HCT116 (cell line): ENCODE measurements around the gene GPATCH8. TPM values are rescaled to one million over a fixed set of nuclear protein-coding genes. Genes with fewer than 3 reads are reported as not detected.
A peak's percentile ranks its signal among the peaks of the same experiment; 100 is the strongest.

Experiments used
- ATAC-seq: fragments of 200-7000 bp; cut with Tn5 transposase; 2 replicates; pipeline ENCODE4 v1.9.1; 2020; ENCODE audit warnings: mild to moderate bottlenecking, moderate library complexity
- BruUV-seq: library from RNA; stranded (reverse); fragments of 400-500 nt; replicated peaks from 2 replicates; lab custom pipeline; 2021; lab: Mats Ljungman, UMichigan
- CTCF ChIA-PET: fragments of 300-600 bp; sonication (Branson Sonifier 250); formaldehyde crosslinking; loops from one replicate; lab custom pipeline; 2021; ENCODE audit warnings: antibody characterized with exemption; lab: Charles Lee
- POLR2A ChIA-PET: fragments of 300-600, 350-600 bp; sonication (Branson Sonifier 250); formaldehyde crosslinking; loops from one replicate; lab custom pipeline; 2021; ENCODE audit warnings: antibody characterized with exemption; lab: Charles Lee
- RAD21 ChIA-PET, 2 experiments: fragments of 300-600 bp; sonication (Branson Sonifier 250); formaldehyde crosslinking; loops; one replicate each; lab custom pipeline; 2023; ENCODE audit warnings: low total read pairs in 2 of 2; ENCODE audit not compliant: uncharacterized antibody in 2 of 2, unreplicated experiment in 2 of 2, low non-redundant PET in 1 of 2; lab: Charles Lee
- DNase-seq: peaks from one replicate; pipeline ENCODE4 v3.0.0-alpha.2; 2010; ENCODE audit warnings: low read depth, low spot score
- H2AFZ ChIP-seq: fragments of 200-600 bp; shearing (Covaris generic), sonication (generic); 2 replicates; pipeline ENCODE4 v1.6.1; 2017; ENCODE audit warnings: low read depth, mixed run types, mixed read lengths, antibody characterized with exemption, low read length; ENCODE audit not compliant: poor library complexity, severe bottlenecking
- H3K27ac ChIP-seq: 2 replicates; pipeline ENCODE4 v1.5.1; 2012; ENCODE audit warnings: low read depth, low read length
- H3K27me3 ChIP-seq: fragments of 200-600 bp; sonication (generic); 2 replicates; pipeline ENCODE4 v1.6.1; 2016; ENCODE audit warnings: mixed run types, low read length, mixed read lengths; ENCODE audit not compliant: insufficient read depth
- H3K36me3 ChIP-seq, 2 experiments: fragments of 200-500 bp in 1 of 2; fragments of 200-600 bp in 1 of 2; sonication (Bioruptor generic) in 1 of 2; sonication (generic) in 1 of 2; 2 replicates each; pipeline versions ENCODE4 v1.5.1 to v1.6.1; 2014 to 2016; ENCODE audit warnings: low read length in 2 of 2, inconsistent platforms in 1 of 2, mixed read lengths in 1 of 2, mixed run types in 1 of 2; ENCODE audit not compliant: insufficient read depth in 2 of 2, control insufficient read depth in 1 of 2
- H3K4me1 ChIP-seq, 2 experiments: fragments of 200-600 bp in 1 of 2; sonication (generic) in 1 of 2; 2 replicates each; pipeline versions ENCODE4 v1.5.1 to v1.6.1; 2012 to 2017; ENCODE audit warnings: low read length in 2 of 2, inconsistent platforms in 1 of 2, mild to moderate bottlenecking in 1 of 2, mixed read lengths in 1 of 2, mixed run types in 1 of 2, moderate library complexity in 1 of 2; ENCODE audit not compliant: insufficient read depth in 2 of 2, control insufficient read depth in 1 of 2
- H3K4me2 ChIP-seq: fragments of 200-600 bp; sonication (generic); 2 replicates; pipeline ENCODE4 v1.6.1; 2017; ENCODE audit warnings: mixed run types, low read length, mixed read lengths
- H3K4me3 ChIP-seq, 2 experiments: fragments of 200-600 bp in 1 of 2; sonication (generic) in 1 of 2; replicated peaks in 1 of 2; 2 replicates each; pipeline ENCODE4 v1.5.1; 2011 to 2016; ENCODE audit warnings: low read length in 2 of 2, control low read depth in 1 of 2, low read depth in 1 of 2, mild to moderate bottlenecking in 1 of 2, mixed read lengths in 1 of 2, mixed run types in 1 of 2
- H3K79me2 ChIP-seq: fragments of 200-600 bp; sonication (generic); 2 replicates; pipeline ENCODE4 v1.6.1; 2017; ENCODE audit warnings: mild to moderate bottlenecking, mixed run types, low read length, moderate library complexity, mixed read lengths; ENCODE audit not compliant: insufficient read depth
- H3K9ac ChIP-seq: fragments of 200-600 bp; sonication (generic); 2 replicates; pipeline ENCODE4 v1.6.1; 2016; ENCODE audit warnings: low read length, mixed read lengths
- H3K9me2 ChIP-seq: fragments of 200-600 bp; sonication (generic), shearing (Covaris generic); 2 replicates; pipeline ENCODE4 v1.6.1; 2017; ENCODE audit warnings: mixed run types, mild to moderate bottlenecking, moderate library complexity; ENCODE audit not compliant: insufficient read depth
- H3K9me3 ChIP-seq, 2 experiments: fragments of 200-500 bp in 1 of 2; fragments of 200-600 bp in 1 of 2; sonication (Bioruptor generic) in 1 of 2; sonication (generic) in 1 of 2; 2 replicates each; pipeline ENCODE4 v1.6.1; 2014 to 2017; ENCODE audit warnings: low read length in 2 of 2, mixed read lengths in 2 of 2, inconsistent platforms in 1 of 2, low read depth in 1 of 2, mild to moderate bottlenecking in 1 of 2, mixed run types in 1 of 2, moderate library complexity in 1 of 2; ENCODE audit not compliant: control insufficient read depth in 1 of 2, insufficient read depth in 1 of 2
- H4K20me1 ChIP-seq: fragments of 200-600 bp; sonication (generic), shearing (Covaris generic); 2 replicates; pipeline ENCODE4 v1.6.1; 2017; ENCODE audit warnings: mixed run types, mild to moderate bottlenecking, moderate library complexity; ENCODE audit not compliant: insufficient read depth
- CBX3 ChIP-seq: IDR thresholded peaks from 2 replicates; pipeline ENCODE4 v1.6.1; 2012; ENCODE audit warnings: low read depth
- CEBPB ChIP-seq: IDR thresholded peaks from 2 replicates; pipeline ENCODE4 v1.6.1; 2012; ENCODE audit warnings: low read depth
- EGR1 ChIP-seq: IDR thresholded peaks from 2 replicates; pipeline ENCODE4 v1.6.1; 2012; ENCODE audit warnings: low read depth
- ELF1 ChIP-seq: IDR thresholded peaks from 2 replicates; pipeline ENCODE4 v1.6.1; 2012; ENCODE audit warnings: low read depth, borderline replicate concordance
- EZH2 ChIP-seq: fragments of 200-600 bp; sonication (generic); IDR thresholded peaks from 2 replicates; pipeline ENCODE4 v1.6.1; 2017; ENCODE audit warnings: antibody characterized with exemption, mixed run types
- EZH2phosphoT487 ChIP-seq: fragments of 200-600 bp; IDR thresholded peaks from 2 replicates; pipeline ENCODE4 v1.6.1; 2018; ENCODE audit warnings: antibody characterized with exemption, borderline replicate concordance
- JUND ChIP-seq: IDR thresholded peaks from 2 replicates; pipeline ENCODE4 v1.6.1; 2012
- POLR2A ChIP-seq: IDR thresholded peaks from 2 replicates; pipeline ENCODE4 v1.7.0; 2011; ENCODE audit warnings: borderline replicate concordance; ENCODE audit not compliant: insufficient read depth, insufficient read length; ENCODE audit errors: extremely low read depth
- POLR2AphosphoS5 ChIP-seq: IDR thresholded peaks from 2 replicates; pipeline ENCODE4 v1.6.1; 2011; ENCODE audit warnings: mild to moderate bottlenecking, low read depth, low read length, moderate library complexity
- RAD21 ChIP-seq: IDR thresholded peaks from 2 replicates; pipeline ENCODE4 v1.6.1; 2012; ENCODE audit warnings: low read depth, mild to moderate bottlenecking
- SIN3A ChIP-seq: IDR thresholded peaks from 2 replicates; pipeline ENCODE4 v1.6.1; 2012; ENCODE audit warnings: low read depth
- SP1 ChIP-seq: IDR thresholded peaks from 2 replicates; pipeline ENCODE4 v1.6.1; 2012; ENCODE audit warnings: low read depth
- SRF ChIP-seq: IDR thresholded peaks from 2 replicates; pipeline ENCODE4 v1.6.1; 2012; ENCODE audit warnings: low read depth
- ZBTB33 ChIP-seq: IDR thresholded peaks from 2 replicates; pipeline ENCODE4 v1.6.1; 2011; ENCODE audit warnings: mild to moderate bottlenecking, low read length, moderate library complexity; ENCODE audit not compliant: insufficient replicate concordance; ENCODE audit errors: extremely low read depth
- intact Hi-C: fragments of 100-400 bp; cut with micrococcal nuclease; formaldehyde crosslinking; loops from 2 replicates; pipeline ENCODE4 v1.10.0; 2022
- total RNA-seq: library from RNA; stranded (reverse); gene quantifications from one replicate; pipeline ENCODE4 v1.2.1, GENCODE V29; 2021; ENCODE audit not compliant: unreplicated experiment
- TF ChIP-seq, protein P1 (sequence below): IDR thresholded peaks from 2 replicates; pipeline ENCODE4 v1.6.1; 2012
- TF ChIP-seq, protein P2 (sequence below): IDR thresholded peaks from 2 replicates; pipeline ENCODE4 v1.6.1; 2012

The GPATCH8 gene
- total RNA-seq, 1 experiment from 2014 or later, result 28.7 TPM

DNA sequence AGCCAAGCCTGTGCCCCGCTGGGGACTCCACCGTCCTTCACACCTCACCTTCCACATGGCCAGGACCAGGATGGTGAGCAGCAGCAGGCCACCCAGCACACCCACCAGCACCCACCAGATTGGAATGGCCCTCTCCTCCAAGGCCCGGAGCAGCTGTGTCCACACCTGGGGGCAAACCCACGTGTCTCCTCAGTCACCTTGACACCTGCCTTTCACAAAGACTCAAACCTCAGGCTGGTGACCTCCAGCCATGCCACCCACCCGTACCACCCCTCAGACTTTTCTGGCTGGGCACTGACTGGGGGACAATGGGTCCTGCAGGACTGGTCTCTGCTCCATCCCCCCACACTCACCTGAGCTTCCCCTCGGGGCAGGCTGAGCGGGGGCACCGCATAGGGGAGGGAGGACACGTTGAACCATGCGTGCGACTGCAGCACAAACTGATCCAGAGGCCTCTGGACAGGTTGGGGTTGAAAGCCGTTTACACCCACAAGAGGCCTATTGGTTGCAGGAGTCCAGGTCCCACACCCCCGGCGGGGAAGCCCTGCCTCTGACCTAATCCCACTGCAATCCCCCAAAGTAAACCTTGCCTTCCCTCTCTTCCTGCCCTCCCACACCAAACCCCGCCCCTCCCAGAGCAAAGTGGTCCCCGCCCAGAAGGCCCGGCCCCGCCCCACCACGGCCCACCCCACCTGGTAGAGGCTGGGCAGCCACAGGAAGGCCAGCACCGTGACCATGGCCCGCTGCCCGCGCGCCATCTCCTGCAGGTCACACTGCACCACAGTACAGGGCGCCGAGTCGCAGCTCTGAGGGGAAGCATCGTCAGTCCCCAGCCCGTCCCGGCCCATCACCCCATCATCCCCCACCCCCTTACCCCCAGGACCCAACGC is 128.7 kb downstream of the GPATCH8 start:
- intact Hi-C loops, result no loop called here
- no peak overlapping the region for H3K4me2 ChIP-seq
- no peak overlapping the region for H3K9ac ChIP-seq
- no peak overlapping the region for H2AFZ ChIP-seq
- H3K9me3 ChIP-seq, result no peaks in the 10 kb centered on the region
- peaks cover 0 to 13% of the 10 kb centered on the region in 2 experiments; a peak in 3 of 4 replicates for H3K4me1 ChIP-seq
- ATAC-seq (peak; percentile 21; the same call in 1 of the 2 replicates), DNase-seq (no peak)
- ChIA-PET POLR2A (no interaction called here), RAD21 (no interaction called here), CTCF (no interaction called here)
- H3K27ac ChIP-seq, result no peak overlapping the region
- H4K20me1 ChIP-seq, result no peaks in the 10 kb centered on the region
- H3K27me3 ChIP-seq, result no peaks in the 10 kb centered on the region
- H3K36me3 ChIP-seq, result no peaks in the 10 kb centered on the region
- TF ChIP-seq CEBPB (no peak), SIN3A (no peak), POLR2AphosphoS5 (no peak), EZH2 (no peak), ZBTB33 (no peak), SP1 (no peak), POLR2A (no peak), RAD21 (no peak), ELF1 (no peak), SRF (no peak), EGR1 (no peak), CBX3 (no peak), EZH2phosphoT487 (no peak), JUND (no peak)
- TF ChIP-seq, protein P1, sequence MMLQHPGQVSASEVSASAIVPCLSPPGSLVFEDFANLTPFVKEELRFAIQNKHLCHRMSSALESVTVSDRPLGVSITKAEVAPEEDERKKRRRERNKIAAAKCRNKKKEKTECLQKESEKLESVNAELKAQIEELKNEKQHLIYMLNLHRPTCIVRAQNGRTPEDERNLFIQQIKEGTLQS, result no peak
- TF ChIP-seq, protein P2, sequence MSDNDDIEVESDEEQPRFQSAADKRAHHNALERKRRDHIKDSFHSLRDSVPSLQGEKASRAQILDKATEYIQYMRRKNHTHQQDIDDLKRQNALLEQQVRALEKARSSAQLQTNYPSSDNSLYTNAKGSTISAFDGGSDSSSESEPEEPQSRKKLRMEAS, result no peak
- H3K9me2 ChIP-seq, result no peaks in the 10 kb centered on the region
- no TSS peak for BruUV-seq
- no peak overlapping the region for H3K4me3 ChIP-seq
- H3K79me2 ChIP-seq, result no peaks in the 10 kb centered on the region
